HG03558 (cell line): ENCODE data around the gene APOBEC3B.
"Not testable (repeated sequence)": the region's sequence is repeated elsewhere in the genome, so short reads cannot be mapped to it uniquely, and the experiment has no call there.

Experiments used
- ATAC-seq: cut with Tn5 transposase; IDR thresholded peaks from one replicate; pipeline ENCODE4 v1.9.1; 2021; ENCODE audit warnings: moderate number of reproducible peaks; ENCODE audit not compliant: unreplicated experiment; ENCODE audit errors: extremely low read depth

The APOBEC3B gene

DNA sequence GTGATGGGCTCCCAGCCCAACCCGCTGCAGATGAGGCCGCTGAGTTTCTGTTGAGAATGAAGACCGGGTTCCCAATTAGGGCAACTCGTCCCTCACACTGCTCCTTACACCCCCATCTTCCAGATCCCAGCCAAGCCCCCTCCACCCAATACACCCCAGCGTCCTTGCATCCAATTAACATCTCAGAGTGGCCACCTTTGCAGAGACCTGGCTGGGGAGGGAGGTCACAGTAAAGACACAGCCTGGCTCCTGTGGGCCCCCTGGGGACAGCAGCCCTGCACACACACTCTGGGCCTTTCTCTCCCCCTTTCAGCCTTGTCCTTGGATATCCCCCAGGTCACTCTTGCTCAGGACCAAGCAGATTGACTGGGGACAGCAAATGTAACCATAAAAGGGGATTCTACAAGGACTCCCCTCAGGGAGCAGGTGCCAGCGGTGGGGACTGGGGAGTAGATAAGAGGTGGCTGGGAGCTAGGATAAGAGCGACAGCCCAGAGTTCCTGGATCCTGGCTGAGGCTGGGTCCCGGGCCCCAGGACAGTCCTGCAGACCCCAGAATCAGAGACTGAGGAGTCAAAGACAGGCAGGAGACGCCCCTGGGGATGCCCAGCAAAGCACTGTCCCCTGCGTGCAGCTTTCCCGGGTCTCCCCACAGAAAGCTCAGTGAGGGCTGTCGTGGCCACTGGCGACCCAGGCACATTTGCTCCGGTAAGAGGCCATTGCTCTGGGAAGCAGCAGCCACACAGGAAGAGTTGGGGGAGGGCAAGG, 16.4 kb upstream of the APOBEC3B start:
- ATAC-seq, result no peak

DNA sequence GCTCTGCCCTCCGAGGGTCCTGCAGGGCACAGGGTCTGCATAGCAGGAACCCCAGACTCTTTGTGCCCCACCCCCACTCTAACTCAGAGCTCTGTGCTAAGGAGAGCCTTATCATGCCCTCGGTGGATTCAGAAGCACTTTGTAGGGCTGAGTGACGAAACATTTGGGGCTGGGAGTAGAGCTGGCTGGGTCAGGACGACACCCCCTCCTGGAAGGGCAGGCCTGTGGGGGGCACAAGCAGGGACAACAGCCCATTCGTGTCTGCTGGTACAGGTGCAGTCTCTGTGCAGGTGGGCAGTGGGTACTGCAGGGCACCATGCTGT, 15.8 kb upstream of the APOBEC3B start:
- ATAC-seq, result no peak

DNA sequence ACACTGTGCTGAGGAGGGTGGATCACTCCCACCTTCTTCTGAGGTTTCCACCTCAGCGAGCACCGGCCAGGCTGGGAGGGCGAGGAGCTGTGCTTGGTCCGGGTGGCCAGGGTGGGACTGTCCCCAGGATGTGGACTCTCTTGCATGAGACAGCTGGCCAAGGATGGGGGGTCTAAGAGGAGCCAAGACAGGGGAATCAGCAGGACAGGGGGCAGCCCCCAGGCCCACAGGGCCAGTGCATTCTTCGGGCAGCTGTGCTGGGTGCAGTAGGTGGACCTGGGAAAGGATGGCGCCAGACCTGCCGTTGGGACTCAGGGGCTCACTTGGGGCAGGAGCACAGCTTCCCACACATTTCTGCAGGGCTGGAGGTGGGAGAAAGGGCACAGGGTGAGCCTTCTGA, 15.2 kb upstream of the APOBEC3B start:
- no peak for ATAC-seq

DNA sequence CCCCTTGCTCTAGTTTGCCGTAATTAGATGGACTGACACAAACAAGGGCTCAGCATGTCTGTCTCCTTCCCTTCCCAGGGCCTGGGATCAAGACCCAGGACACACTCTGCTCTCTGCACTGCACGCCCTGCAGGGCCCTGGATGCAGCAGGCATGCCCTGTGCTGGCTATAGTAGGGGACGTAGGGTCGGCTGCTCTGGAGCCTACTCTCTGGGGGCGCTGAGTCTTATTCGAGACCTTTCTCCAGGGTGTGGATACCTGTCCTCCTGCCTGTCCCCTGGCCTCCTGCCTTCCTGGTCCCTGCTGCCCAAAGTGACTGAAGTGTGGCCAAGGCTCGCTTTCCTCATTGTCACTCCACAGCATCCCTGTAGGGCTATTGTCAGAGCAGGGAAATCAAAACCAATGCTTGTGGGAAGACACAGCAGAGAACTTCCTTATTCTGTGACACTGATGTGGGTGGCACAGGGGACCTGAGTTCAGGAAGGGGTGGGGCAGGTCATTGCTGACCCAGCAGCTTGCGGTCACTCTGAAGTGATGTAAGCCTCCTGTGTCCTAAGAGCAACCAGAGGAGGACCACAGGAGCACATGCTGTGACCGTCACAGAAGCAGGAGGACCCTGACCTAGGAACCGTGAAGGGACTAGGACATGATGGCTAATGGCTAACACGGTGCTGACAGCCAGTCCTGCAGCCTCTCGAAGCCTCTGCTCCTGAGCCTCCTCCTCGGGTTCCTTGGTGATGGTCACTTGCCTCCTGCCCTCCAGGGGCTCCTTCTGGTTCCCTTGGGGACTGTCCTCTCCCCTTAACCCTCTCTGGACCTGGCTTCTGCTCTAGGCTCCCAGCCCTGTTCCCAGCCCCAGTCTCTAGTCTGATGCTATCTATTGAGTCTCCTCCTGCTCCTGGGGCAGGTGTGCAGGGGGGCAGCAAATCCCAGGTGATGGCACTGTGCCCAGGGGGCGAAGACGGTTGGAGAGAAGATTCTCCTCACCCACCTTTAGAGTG, 14.4 kb upstream of the APOBEC3B start:
- ATAC-seq, result no peak

DNA sequence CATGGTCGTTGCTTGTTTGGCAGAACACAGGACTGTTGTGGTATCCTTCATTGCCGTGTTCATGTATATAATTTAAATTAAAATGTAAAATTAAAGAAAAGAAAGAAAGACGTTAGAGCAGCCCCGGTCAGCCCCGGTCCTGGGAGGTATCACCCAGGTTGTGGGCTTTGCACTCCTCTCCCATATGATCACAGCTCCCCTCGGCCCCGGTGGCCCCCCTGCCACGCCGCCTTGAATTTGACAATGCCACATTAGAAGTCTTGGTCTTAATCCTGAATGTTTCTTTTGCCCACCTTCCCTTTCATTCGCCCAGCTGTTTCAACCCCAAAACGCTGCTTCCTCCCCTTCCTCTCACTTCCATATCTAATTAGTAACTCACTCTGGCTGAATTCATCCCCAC, 13.3 kb upstream of the APOBEC3B start:
- ATAC-seq, result no peak

DNA sequence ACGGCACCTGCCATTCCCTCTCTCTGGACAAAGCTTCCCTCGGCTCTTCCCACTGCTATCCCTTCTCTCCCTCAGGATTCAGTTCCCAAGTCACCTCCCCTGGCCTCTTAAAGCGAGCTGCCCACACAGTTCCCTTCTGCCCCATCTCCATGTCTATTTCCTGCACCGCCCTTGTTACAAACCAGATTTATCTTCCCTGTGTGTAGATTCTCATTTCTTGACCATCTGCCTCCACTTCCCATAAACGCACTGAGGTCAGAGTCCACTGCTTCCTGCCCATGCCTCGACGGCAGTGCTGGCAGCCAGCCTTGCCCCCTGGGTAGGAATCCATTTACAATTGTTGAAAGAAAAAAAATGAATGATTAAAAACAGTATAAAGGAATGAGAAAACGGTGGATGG, 11.6 kb upstream of the APOBEC3B start:
- ATAC-seq, result no peak

DNA sequence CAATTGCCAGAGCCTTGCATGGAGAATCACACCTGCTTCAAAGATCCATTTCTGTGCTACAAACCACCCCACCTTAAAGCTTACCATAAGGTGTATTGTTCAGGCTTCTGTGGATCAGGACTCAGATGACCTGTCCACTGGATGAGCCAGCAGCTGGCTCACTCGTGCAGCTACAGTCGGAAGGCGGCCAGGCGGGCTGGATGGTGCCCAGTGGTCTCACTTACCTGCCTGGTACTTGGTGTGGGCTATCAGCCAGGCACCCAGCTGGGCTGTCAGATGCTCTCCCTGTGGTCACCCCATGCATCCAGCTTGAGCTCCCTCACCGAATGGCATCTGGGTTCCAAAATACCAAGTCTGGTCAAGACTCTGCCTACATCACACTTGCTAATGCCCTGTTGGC, 10.9 kb upstream of the APOBEC3B start:
- ATAC-seq, result no peak

DNA sequence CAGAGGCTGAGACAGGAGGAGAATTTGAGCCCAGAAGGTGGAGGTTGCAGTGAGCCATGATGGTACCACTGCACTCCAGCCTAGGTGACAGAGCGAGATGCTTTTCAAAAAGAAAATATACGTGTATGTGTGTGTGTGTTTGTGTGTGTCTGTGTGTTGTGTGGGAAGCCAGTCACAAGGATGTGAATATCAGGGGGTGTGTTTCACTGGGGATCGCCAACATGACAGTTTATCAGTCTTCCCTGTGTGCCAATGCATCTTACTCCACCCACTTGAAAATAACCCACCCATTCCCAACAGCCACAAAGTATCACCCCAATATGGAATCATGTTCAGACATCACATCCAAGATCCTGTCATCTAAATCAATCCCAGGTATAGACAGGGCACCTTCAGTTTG, 10.4 kb upstream of the APOBEC3B start:
- ATAC-seq, result no peak

DNA sequence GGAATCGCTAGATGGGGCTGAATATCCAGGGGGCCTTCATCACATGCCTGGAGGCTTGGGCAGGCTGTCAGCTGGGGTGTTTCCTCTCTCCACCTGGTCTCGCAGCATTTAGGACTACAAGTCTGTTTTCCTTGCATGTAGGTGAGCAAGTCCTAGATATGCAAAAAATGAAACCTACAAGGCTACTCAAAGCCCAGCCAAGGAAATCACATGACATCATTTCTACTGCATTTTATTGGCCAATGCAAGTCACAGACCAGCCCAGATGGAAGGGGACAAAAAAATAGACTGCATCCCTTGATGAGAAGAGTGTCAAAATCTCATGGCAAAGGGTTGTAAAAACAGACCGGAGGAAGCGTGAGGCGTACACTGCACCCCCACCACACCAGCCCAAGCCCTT, 9.6 kb upstream of the APOBEC3B start:
- ATAC-seq, result no peak

DNA sequence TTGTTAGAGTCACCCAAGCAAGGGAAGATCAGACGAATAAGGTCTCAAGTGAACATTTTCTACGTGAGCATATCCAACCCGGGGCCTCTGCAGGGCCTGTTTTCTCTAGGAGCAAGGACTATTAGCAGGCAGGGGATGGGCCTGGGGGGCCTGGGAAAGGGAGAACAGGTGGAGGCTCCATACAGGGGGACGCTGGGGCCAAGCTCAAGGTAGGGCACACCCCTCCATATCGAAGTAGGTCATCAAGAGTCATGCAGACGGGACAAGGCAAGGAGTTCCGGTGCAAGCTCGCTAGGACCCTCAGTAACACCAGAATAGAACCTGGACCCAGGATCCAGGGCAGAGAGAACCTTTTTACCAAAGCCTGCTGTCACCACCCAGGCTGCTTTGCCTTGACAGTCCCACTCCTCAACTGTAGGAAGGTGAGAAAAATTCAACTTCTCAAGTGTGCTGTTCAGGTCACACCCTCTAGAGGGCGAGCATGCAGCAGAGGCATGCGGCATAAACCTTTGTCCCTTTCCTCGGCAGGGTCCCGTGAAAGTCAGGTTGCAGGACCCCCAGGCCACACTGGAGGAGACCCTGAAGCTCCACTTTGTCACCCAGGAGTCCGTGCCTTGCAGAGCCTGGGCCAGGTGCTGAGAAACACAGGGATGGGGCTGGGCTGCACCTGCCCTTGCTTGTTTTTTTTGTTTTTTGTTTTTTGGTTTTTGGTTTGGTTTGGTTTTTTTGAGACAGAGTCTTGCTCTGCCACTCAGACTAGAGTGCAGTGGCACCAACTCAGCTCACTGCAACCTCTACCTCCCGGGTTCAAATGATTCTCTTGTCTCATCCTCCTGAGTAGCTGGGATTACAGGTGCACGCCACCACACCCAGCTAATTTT, 8.6 kb upstream of the APOBEC3B start:
- no peak for ATAC-seq

DNA sequence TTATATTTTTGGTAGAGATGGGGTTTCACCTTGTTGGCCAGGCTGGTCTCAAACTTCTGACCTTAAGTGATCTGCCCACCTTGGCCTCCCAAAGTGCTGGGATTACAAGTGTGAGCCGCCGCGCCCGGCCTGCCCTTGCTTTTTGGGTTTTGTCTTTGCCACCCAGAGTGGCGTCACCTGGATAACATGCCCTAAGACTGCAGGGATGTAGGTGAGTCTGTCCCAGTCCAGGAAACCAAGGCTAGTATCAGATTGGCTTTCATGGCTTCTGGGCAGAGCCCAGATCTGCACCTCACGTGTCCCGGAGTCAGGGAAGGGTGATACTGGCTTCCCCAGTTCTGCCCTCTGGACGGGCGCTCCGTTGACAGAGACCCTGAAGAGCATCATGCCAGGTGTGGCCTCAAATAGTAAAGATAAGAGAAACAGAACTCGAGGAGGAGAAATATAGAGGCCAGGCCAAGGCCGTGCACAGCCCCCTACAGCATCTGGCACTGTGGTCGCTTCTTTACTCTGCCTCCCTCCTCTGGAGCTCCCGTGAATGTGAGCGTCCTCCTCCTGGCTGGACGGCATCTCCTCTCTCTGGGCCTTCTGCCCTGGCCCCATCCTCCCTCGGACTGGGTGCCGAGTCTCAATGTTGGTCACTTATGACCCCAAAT, 7.8 kb upstream of the APOBEC3B start:
- ATAC-seq, result no peak

DNA sequence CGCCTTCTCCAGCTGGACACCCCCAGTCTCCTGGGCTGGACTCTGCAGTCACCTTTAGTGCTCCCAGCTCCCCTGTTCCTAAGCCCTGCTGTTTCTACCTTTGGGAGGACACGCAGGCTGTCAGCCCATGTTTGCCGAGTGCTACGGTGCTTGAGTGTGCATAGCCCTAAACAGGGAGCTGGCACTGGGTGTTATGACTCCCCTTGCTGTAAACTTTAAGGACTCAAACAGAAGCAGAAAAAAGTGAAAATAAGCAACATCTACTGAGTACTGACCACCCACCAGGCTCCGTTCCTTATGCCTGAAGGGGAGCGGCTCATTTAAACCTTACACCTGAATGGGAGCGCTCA, 7.3 kb upstream of the APOBEC3B start:
- ATAC-seq, result no peak

DNA sequence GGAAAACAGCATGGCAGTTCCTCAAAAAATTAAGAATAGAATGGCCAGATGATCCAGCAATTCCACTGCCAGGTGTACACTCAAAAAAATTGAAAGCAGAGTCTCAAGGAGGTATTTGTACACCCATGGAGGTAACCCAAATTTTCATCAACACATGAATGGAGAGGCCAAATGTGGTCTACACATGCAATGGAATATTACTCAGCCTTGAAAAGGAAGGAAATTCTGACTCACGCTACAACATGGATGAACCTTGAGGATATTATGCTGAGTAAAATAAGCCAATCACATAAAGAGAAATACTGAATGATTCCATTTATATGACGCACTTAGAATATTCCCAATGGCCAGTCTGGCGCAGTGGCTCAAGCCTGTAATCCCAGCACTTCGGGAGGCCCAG, 4.9 kb upstream of the APOBEC3B start:
- not testable (repeated sequence) for ATAC-seq

DNA sequence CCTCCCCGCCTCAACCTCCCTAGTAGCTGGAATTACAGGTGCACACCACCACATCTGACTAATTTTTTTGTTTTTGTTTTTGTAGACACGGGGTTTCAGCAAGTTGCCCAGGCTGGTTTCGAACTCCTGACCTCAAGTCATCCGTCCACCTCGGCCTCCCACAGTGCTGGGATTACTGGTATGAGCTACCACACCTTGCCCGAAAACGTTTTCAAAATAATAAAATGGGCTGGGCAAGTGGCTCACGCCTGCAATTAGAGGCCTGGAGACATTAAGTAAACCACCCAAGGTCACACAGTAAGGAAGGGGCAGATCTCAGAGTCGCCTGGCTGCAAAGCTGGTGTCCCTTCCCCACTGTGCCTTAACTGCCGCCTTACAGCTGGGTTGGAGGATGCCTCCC, 1.6 kb upstream of the APOBEC3B start:
- not testable (repeated sequence) for ATAC-seq

DNA sequence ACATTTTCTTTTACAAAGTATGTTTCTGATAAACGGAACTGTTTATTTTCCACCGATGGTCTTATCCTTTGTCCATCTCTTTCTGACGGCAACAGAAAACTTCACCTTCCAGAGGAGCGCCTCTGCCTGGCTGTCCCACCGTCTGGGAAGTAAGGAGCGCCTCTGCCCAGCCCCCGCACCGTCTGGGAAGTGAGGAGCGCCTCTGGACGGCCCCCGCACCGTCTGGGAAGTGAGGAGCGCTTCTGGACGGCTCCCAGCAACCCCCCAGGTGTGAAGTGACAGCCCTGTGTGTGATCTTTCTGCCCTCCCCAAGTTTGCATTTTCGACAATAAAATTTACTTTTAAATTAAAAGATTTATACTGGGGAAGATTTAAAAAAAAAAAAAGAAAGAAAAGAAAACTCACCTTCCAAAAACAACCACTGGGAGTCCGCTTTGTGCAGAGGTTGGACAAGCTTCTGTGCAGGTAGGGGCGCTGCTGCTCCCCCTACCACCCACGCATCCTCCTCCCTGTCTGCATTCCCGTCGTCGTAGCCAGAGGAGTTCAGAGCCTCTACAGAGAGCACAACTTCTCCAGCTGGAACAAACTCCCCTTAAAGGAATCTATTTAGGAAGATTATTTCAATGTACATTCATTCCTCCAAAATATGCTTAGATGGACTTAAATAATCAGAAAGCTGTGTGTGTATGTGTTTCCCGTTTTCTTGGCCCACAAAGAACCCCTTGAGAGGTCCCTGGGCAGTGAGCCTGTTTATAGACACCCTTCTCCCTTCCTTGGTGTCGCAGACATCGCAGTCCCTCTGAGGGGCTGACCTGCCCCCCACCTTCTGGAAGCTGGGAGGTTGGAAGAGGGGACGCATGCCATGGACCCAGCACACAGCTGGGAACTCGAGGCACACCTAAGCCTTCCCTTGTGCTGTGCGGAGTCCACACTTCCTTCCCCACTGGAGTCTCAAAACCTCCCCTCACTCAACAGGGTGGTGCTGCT, 849 bp upstream of the APOBEC3B start:
- no peak for ATAC-seq

DNA sequence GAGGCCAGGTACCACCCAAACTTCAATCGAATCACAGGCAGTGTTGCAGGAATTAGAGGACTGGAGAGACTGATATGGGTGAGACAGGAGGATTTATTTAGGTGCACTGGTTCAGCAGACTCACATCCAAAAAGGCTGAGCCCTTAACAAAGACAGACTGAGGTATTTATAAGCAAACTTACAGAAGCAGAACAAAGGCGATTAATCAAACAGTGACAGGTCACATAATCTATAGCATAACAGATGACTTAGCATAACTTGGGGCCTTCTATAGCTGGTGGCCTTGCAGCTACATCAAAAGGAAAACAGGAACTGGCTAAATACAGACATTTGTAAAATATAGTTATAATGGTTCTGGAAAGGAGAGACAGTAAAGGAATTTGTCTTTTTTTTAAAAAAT, 2.1 kb downstream of the APOBEC3B start:
- ATAC-seq, result no peak

DNA sequence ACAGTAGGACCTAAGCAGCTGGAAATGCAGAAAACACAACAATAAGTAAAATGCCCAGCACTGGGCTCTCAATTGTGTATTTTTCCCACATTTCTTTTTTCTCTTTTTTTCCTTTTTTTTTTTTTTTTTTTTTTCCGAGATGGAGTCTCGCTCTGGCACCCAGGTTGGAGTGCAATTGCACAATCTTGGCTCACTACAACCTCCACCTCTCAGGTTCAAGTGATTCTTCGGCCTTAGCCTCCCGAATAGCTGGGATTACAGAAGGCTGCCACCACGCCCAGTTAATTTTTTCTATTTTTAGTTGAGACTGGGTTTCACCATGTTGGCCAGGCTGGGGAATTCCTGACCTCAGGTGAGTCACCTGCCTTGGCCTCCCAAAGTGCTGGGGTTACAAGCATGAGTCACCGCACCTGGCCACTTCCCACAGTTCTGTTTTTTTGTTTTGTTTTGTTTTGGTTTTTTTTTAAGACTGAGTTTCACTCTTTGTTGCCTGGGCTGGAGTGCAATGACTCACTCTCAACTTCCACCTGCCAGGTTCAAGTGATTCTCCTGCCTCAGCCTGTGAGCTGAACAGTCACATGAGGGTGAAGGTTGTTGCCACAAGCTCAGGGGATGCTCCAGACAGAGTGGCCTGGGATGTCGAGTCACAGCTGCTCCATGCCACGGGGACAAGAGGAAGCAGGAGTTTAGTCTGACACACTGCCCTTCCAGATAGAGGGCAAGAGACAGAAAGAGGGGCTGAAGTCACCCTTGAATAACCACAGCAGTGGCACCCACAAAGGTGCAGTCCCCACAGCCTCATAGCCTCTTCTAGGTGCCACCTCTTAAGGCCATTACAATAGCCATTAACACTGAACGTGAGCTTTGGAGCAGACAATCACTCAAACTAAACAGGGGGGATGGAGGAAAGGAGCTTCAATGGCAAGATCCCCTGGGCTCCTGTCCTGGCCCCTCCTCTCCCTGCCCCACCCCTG, 2.9 kb downstream of the APOBEC3B start:
- peak; percentile 55 for ATAC-seq

DNA sequence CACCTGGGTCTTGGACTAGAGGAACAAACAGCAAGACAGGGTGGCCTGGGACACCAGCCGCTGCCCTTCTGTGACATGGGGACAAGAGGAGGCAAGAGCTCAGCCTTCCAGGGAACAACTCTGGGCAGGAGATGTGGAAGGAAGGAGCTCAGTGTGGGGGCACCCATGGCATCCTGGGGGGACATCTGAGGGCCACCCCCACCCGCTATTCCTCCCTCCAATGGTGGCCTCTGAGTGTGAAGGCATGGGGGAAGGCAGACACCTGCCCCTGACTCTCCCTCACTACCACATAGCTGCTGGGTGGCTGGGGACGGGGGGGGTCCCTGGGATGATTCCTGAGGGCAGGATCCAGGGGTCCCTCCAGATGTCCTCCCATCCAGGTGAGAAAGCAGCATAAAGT, 4.5 kb downstream of the APOBEC3B start:
- no peak for ATAC-seq
